IMR-90 (cell line): ENCODE measurements around the gene KPNA3. TPM values are rescaled to one million over a fixed set of nuclear protein-coding genes. Genes with fewer than 3 reads are reported as not detected.

ENCODE experiments used
- ATAC-seq: fragments of 200-7000 bp; cut with Tn5 transposase; 2 replicates; pipeline ENCODE4 v1.9.1; 2020; ENCODE audit warnings: low read depth, mild to moderate bottlenecking, moderate library complexity
- BruUV-seq: library from RNA; stranded (reverse); fragments of 400-500 nt; replicated peaks from 2 replicates; lab custom pipeline; 2021; lab: Mats Ljungman, UMichigan
- CTCF ChIA-PET: fragments of 300-600 bp; formaldehyde crosslinking; extraction: SDS; loops from one replicate; lab custom pipeline; 2021; ENCODE audit warnings: antibody characterized with exemption; lab: Yijun Ruan, JAX
- POLR2A ChIA-PET: fragments of 300-600 bp; sonication (Branson Sonifier 250); formaldehyde crosslinking; loops from one replicate; lab custom pipeline; 2022; ENCODE audit warnings: antibody characterized with exemption; ENCODE audit not compliant: unreplicated experiment; lab: Charles Lee
- DNase-seq: peaks from one replicate; pipeline ENCODE4 v3.0.0; 2013
- H2AFZ ChIP-seq: replicated peaks from 2 replicates; pipeline ENCODE3; 2013; ENCODE audit warnings: low read length, mild to moderate bottlenecking; ENCODE audit not compliant: poor library complexity
- H2AK5ac ChIP-seq: 2 replicates; pipeline ENCODE4 v1.6.1; 2013; ENCODE audit warnings: low read depth, low read length, inconsistent platforms
- H2AK9ac ChIP-seq: replicated peaks from 2 replicates; pipeline ENCODE3; 2013; ENCODE audit warnings: mild to moderate bottlenecking, low read depth, low read length, moderate library complexity; ENCODE audit not compliant: poor library complexity
- H2BK120ac ChIP-seq: 2 replicates; pipeline ENCODE4 v1.6.1; 2013; ENCODE audit warnings: low read depth, low read length, inconsistent platforms
- H2BK15ac ChIP-seq: 3 replicates; pipeline ENCODE4 v1.6.1; 2013; ENCODE audit warnings: low read depth, low read length, inconsistent platforms
- H2BK20ac ChIP-seq: 2 replicates; pipeline ENCODE4 v1.6.1; 2013; ENCODE audit warnings: low read depth, mild to moderate bottlenecking, inconsistent platforms, low read length, moderate library complexity
- H2BK5ac ChIP-seq: 2 replicates; pipeline ENCODE4 v1.6.1; 2013; ENCODE audit warnings: mild to moderate bottlenecking, low read depth, low read length, inconsistent platforms; ENCODE audit not compliant: poor library complexity, severe bottlenecking
- H3K14ac ChIP-seq: replicated peaks from 2 replicates; pipeline ENCODE4 v1.6.1; 2013; ENCODE audit warnings: low read depth, low read length, inconsistent platforms
- H3K18ac ChIP-seq: 2 replicates; pipeline ENCODE4 v1.6.1; 2013; ENCODE audit warnings: low read depth, low read length, control low read depth
- H3K23ac ChIP-seq: 2 replicates; pipeline ENCODE4 v1.6.1; 2013; ENCODE audit warnings: low read depth, low read length, inconsistent platforms
- H3K27ac ChIP-seq: 2 replicates; pipeline ENCODE4 v1.5.1; 2013; ENCODE audit warnings: mild to moderate bottlenecking, control low read depth, low read length; ENCODE audit not compliant: insufficient read depth
- H3K27me3 ChIP-seq: 2 replicates; pipeline ENCODE4 v1.6.1; 2013; ENCODE audit warnings: low read length; ENCODE audit not compliant: control insufficient read depth, insufficient read depth
- H3K36me3 ChIP-seq: 2 replicates; pipeline ENCODE4 v1.6.1; 2013; ENCODE audit warnings: low read length, mixed read lengths; ENCODE audit not compliant: control insufficient read depth, insufficient read depth
- H3K4ac ChIP-seq: 2 replicates; pipeline ENCODE4 v1.6.1; 2013; ENCODE audit warnings: low read depth, low read length, inconsistent platforms
- H3K4me1 ChIP-seq: 2 replicates; pipeline ENCODE4 v1.6.1; 2013; ENCODE audit warnings: low read length, mixed read lengths; ENCODE audit not compliant: control insufficient read depth, insufficient read depth
- H3K4me2 ChIP-seq: 2 replicates; pipeline ENCODE4 v1.6.1; 2013; ENCODE audit warnings: low read depth, mild to moderate bottlenecking, control low read depth, low read length, moderate library complexity
- H3K4me3 ChIP-seq: 2 replicates; pipeline ENCODE4 v1.5.1; 2013; ENCODE audit warnings: low read depth, mild to moderate bottlenecking, control low read depth, low read length, moderate library complexity; ENCODE audit not compliant: insufficient read depth
- H3K56ac ChIP-seq: 2 replicates; pipeline ENCODE4 v1.6.1; 2013; ENCODE audit warnings: low read length, inconsistent platforms; ENCODE audit not compliant: insufficient read depth; ENCODE audit errors: extremely low read depth
- H3K79me1 ChIP-seq, 2 experiments: 2 replicates each; pipeline ENCODE4 v1.6.1; 2013; ENCODE audit warnings: low read length in 2 of 2, inconsistent platforms in 1 of 2, low read depth in 1 of 2
- H3K9ac ChIP-seq: 2 replicates; pipeline ENCODE4 v1.6.1; 2013; ENCODE audit warnings: low read depth, low read length, control low read depth
- H3K9me1 ChIP-seq: 2 replicates; pipeline ENCODE4 v1.6.1; 2013; ENCODE audit warnings: low read length, inconsistent platforms; ENCODE audit not compliant: insufficient read depth
- H3K9me3 ChIP-seq: 2 replicates; pipeline ENCODE4 v1.6.1; 2013; ENCODE audit warnings: low read length; ENCODE audit not compliant: control insufficient read depth, insufficient read depth
- H4K20me1 ChIP-seq: 2 replicates; pipeline ENCODE4 v1.6.1; 2013; ENCODE audit warnings: low read length, inconsistent platforms; ENCODE audit not compliant: insufficient read depth
- H4K5ac ChIP-seq: 2 replicates; pipeline ENCODE4 v1.6.1; 2013; ENCODE audit warnings: mild to moderate bottlenecking, low read depth, low read length, control low read depth
- H4K8ac ChIP-seq, 2 experiments: 2 replicates each; pipeline ENCODE4 v1.6.1; 2013; ENCODE audit warnings: low read depth in 2 of 2, low read length in 2 of 2, control low read depth in 1 of 2, inconsistent platforms in 1 of 2
- H4K91ac ChIP-seq: 2 replicates; pipeline ENCODE4 v1.6.1; 2013; ENCODE audit warnings: low read depth, low read length, inconsistent platforms; ENCODE audit not compliant: insufficient read depth
- CTCF ChIP-seq: conservative IDR thresholded peaks from 2 replicates; pipeline ENCODE4 v1.5.1; 2012; ENCODE audit warnings: mild to moderate bottlenecking, low read depth, low read length, improper control_type of control experiment
- ELK1 ChIP-seq: fragments of 150-350 bp; IDR thresholded peaks from 2 replicates; pipeline ENCODE4 v1.6.1; 2016; ENCODE audit warnings: low read depth, mild to moderate bottlenecking, low read length, moderate library complexity, borderline replicate concordance
- RAD21 ChIP-seq: IDR thresholded peaks from 2 replicates; pipeline ENCODE4 v1.6.1; 2012; ENCODE audit warnings: low read length, improper control_type of control experiment
- SMC3 ChIP-seq: fragments of 150-350 bp; IDR thresholded peaks from 2 replicates; pipeline ENCODE4 v1.6.1; 2016; ENCODE audit warnings: low read depth, mild to moderate bottlenecking, antibody characterized with exemption, low read length, moderate library complexity
- WGBS, 2 experiments: methylation state at CpG; one replicate each; pipeline versions ENCODE4 v1.1.5 to v1.1.7; 2013; ENCODE audit warnings: missing lambda C conversion rate in 2 of 2; ENCODE audit not compliant: insufficient read length in 1 of 2; ENCODE audit errors: extremely low coverage in 2 of 2; 5-methylcytosine and 5-hydroxymethylcytosine counted together
- dilution Hi-C: fragments of 300-500 bp; cut with HindIII; formaldehyde crosslinking; loops from one replicate; pipeline ENCODE4 v1.14.3; 2018; ENCODE audit warnings: low sequenced_read_pairs; ENCODE audit not compliant: unreplicated experiment
- in situ Hi-C: fragments of 300-500 bp; cut with MboI; formaldehyde crosslinking; loops from 3 replicates; pipeline ENCODE4 v1.14.3; 2019; ENCODE audit warnings: low sequenced_read_pairs, inconsistent platforms, mixed read lengths
- intact Hi-C: fragments of 100-400 bp; cut with micrococcal nuclease; formaldehyde crosslinking; loops from 2 replicates; pipeline ENCODE4 v1.10.0; 2022
- polyA plus RNA-seq, 3 experiments: library from polyadenylated mRNA; depleted of rRNA; stranded (reverse); fragments of >200 nt; gene quantifications; 2 replicates each; pipeline ENCODE4 v1.2.3, GENCODE V29; 2012; ENCODE audit warnings: low replicate concordance in 1 of 3
- total RNA-seq: library from RNA; depleted of rRNA; stranded (reverse); fragments of >200 nt; gene quantifications from 2 replicates; pipeline ENCODE4 v1.2.3, GENCODE V29; 2012

The KPNA3 gene
- total and polyA plus RNA-seq, 2 of the 4 experiments (the other 2 are of a cell fraction): 25.3 to 48.6 TPM

- in situ Hi-C loops (loop anchor here (10.0 kb wide), 2 partner anchors 846 to 1126 kb away; no protein-coding TSS in a partner anchor), dilution Hi-C loops (no loop called here), intact Hi-C loops (loop anchor here (10.0 kb wide), 1 partner anchor 836 kb away; no protein-coding TSS in a partner anchor)
- Histone ChIP-seq H4K5ac (no peak overlapping the region), H2AFZ (no peak overlapping the region), H3K14ac (no peak overlapping the region), H3K36me3 (peaks cover 2% of the 10 kb centered on the region), H3K18ac (no peak overlapping the region), H4K8ac (no peak overlapping the region), H2AK9ac (no peak overlapping the region), H4K20me1 (peaks cover 11% of the 10 kb centered on the region; the same call in 1 of the 2 replicates), H2BK15ac (no peak overlapping the region), H3K9me1 (peaks cover 6% of the 10 kb centered on the region), H3K4me1 (peaks cover 4% of the 10 kb centered on the region), H3K4ac (no peak overlapping the region), H3K4me2 (no peak overlapping the region), H3K4me3 (no peak overlapping the region), H4K91ac (no peak overlapping the region), H3K27me3 (no peaks in the 10 kb centered on the region), H3K9ac (no peak overlapping the region), H3K27ac (no peak overlapping the region), H3K23ac (no peak overlapping the region), H2AK5ac (no peak overlapping the region), H2BK5ac (no peak overlapping the region), H2BK120ac (no peak overlapping the region), H3K79me1 (peaks cover 24 to 56% of the 10 kb centered on the region in 2 experiments), H2BK20ac (no peak overlapping the region), H3K9me3 (no peaks in the 10 kb centered on the region), H3K56ac (no peak overlapping the region)
- DNase-seq: peak; percentile 35
- peak; percentile 59; the same call in 1 of the 2 replicates for ATAC-seq
- ChIA-PET CTCF (interaction anchor here (1.5 kb wide), 1 partner anchor 9 kb away, joined by 6 read pairs; no protein-coding TSS in a partner anchor), POLR2A (interaction anchor here (1.1 kb wide), 1 partner anchor 12 kb away, joined by 4 read pairs; the partner anchor contains the start of gene EBPL)
- TF ChIP-seq RAD21 (peak; percentile 17; the same call in 1 of the 2 replicates), ELK1 (no peak), SMC3 (0 out of 2 replicates have a peak, but pooled peaks have one; percentile 10), CTCF (peak; percentile 22; the same call in 1 of the 2 replicates)
- no CpG with 5 or more reads among the region's 3 CpGs for WGBS, 2 experiments
- BruUV-seq: no TSS peak
Observed at GRCh38 chr13:49679246-49679645, 113.2 kb downstream of the KPNA3 start.
